T47D (cell line): ENCODE data around the gene CHST11.
"Not testable (repeated sequence)": the region's sequence is repeated elsewhere in the genome, so short reads cannot be mapped to it uniquely, and the experiment has no call there.

ENCODE experiments used
- DNase-seq, 2 experiments: peaks; one replicate each; pipeline versions ENCODE4 v3.0.0 to v3.0.0-alpha.2; 2011 to 2012; ENCODE audit warnings: low read depth in 1 of 2, low spot score in 1 of 2
- JUND ChIP-seq: IDR thresholded peaks from 2 replicates; pipeline ENCODE4 v1.6.1; 2012; ENCODE audit warnings: low read depth
- in situ Hi-C: cut with HindIII; loops from 2 replicates; pipeline ENCODE4 v1.10.0; 2016; ENCODE audit warnings: low sequenced_read_pairs, low pct_unique_long_range_greater_than_20kb

Gene CHST11

DNA sequence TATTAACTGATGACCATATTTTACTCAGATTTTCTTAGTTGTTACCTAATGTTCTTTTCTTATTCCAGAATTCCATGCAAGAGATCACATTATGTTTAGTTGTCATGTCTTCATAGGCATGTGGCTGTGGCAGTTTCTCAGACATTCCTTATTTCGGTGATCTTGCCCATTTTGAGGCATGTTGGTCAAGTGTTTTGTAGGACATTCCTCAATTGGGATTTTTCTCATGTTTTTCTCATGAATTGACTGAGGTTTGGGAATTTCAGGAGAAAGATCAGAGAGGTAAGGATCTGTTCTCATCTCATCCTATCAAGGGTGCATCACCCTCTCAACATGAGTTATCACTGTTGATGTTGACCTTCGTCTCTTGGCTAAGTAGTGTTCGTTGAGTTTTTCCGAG, 81.3 kb downstream of the CHST11 start:
- no peak for DNase-seq
- in situ Hi-C loops, result no loop called here
- no peak for TF ChIP-seq JUND

GRCh38 chr12:104538891-104539462, 82.2 kb downstream of the CHST11 start:
- in situ Hi-C loops, result no loop called here
- no peak for TF ChIP-seq JUND
- no peak for DNase-seq

DNA sequence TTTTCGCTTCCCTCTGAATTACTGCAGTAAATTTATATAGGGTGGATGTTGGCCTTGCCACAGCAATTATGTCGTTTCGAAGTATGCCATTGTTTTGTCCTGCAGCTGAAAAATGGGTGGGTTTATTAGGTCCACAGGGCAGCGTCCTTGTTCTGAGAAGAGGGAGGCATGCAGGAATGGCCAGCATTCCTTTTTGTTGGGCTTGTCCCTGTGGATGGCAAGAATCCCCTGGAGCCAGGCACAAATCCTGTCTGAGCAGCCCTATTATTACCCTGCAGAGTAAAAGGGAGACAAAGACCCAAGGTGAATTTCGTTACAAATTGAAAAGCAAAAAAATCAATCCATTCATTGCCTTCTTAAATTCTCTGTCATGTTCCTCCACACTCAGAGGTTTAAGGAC, 88.1 kb downstream of the CHST11 start:
- DNase-seq, result no peak
- in situ Hi-C loops, result no loop called here
- TF ChIP-seq JUND, result no peak

GRCh38 chr12:104546575-104546974, 89.8 kb downstream of the CHST11 start:
- TF ChIP-seq JUND, result no peak
- in situ Hi-C loops, result no loop called here
- DNase-seq, result no peak

GRCh38 chr12:104547235-104547634, 90.5 kb downstream of the CHST11 start:
- DNase-seq, result no peak
- in situ Hi-C loops, result no loop called here
- no peak for TF ChIP-seq JUND

DNA sequence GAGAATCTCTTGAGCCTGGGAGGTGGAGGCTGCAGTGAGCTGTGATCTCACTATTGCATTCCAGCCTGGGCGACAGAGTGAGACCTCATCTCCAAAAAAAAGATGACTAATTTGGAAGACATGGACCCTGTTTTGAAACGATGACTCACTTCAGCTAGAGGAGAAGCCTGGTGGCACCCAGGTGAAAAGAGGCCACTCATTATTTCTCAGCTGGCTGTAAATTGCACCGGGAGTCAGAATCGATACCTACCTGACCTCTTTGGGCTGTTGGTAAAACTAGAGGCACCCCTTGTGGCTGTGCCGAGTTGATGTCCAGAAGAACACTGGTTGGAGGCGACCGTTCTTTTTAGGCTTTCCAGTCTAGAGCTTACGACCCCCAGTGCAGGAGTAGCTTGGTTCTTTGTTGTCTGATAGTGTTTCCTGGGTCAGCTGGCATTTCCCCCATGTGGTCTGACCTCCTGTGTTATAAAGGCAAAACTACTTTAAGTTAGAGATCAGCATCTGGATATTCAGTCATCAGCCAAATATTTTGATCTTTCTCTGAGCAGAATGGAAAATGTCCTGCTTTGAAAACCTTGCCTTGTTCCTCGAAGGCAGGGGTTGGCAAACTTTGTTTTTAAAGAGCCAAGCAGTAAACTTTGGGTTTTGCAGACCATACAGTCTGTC, 93.2 kb downstream of the CHST11 start:
- TF ChIP-seq JUND, result no peak
- no peak for DNase-seq
- in situ Hi-C loops, result no loop called here

DNA sequence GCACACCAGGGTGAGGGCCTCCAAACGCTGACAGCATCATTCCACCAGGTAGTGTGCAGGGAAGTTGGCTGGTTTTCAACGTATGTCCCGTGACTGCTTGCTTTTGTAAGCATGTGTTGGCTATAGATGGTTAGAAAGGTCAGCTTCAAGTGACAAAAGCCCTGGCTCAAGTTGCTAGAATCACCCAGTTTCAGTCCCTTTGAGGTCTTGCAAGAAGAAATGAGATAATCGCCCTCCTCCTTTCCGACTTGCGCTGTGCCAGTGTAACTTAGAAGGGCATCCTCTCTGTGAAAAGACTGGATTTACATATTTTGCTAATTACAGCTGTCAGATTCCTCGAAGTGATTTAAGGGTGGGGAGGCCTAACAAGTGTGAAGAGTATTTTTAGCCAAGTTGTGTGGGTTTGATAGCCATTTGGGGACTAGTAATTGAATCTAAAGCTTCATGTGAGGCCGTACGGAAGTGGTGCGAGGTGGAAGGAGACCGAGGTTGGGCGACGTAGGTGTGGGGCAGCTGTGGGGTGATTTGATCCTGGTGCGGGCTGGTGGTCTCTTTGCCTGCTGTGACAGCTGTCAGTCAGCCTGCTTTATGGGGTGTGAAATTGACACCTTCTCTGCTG, 94.7 kb downstream of the CHST11 start:
- DNase-seq, result no peak
- in situ Hi-C loops, result no loop called here
- TF ChIP-seq JUND, result no peak

DNA sequence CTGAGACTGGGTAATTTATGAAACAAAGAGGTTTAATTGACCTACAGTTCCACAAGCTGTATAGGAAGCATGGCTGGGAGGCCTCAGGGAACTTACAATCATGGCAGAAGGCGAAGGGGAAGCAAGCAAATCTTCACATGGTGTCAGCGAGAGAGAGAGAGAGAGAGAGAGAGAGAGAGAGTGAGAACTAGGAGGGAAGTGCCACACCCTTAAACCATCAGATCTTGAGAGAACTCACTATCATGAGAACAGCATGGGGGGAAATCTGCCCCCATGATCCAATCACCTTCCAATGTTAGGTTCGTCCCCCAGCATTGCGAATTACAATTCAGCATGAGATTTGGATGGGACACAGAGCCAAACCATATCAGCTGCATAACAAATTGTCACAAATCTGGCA, 96.7 kb downstream of the CHST11 start:
- DNase-seq, result no peak
- in situ Hi-C loops, result no loop called here
- no peak for TF ChIP-seq JUND

GRCh38 chr12:104555648-104556047, 98.9 kb downstream of the CHST11 start:
- DNase-seq, result peak in 1 of 2 experiments; percentile 16
- in situ Hi-C loops, result no loop called here

DNA sequence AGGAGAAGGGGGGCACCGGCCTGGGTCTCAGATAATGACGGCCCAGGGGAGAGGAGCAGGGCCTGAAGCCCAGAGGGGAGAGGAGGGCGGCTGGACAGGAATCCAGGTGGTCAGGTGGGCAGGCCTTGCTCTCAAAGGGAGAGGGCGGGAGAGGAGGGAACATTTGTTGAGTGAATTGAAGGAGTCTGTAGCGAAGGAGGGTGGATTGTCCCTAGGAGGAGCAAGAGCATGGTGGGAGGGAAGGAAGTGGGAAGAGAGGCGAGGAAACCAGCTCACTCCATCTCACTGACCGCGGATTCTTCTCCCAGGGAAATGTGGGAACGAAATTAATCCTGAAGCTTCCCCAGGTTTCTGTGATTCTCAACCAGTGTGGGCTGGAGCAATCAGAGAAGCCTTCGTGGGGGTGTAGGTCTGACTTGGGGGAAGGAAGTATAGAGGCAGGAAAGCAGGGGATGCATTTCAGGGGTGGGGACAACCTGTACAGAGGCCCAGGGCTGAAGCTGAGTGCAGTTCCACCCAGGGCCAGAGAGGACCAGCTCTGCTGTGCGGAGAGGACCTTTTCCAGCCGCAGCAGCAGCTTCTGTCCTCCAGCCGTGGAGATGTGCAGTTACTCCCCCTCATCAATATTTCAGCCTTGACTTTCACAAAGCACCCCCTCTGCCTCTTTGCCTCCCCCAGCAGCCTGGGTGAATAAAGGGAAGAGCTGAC, 100.9 kb downstream of the CHST11 start:
- no peak for TF ChIP-seq JUND
- in situ Hi-C loops, result no loop called here
- no peak for DNase-seq

More at GRCh38 chr12:104555648-104556047, 98.9 kb downstream of the CHST11 start:
- no peak for TF ChIP-seq JUND

GRCh38 chr12:104560881-104561280, 104.1 kb downstream of the CHST11 start:
- TF ChIP-seq JUND, result no peak

DNA sequence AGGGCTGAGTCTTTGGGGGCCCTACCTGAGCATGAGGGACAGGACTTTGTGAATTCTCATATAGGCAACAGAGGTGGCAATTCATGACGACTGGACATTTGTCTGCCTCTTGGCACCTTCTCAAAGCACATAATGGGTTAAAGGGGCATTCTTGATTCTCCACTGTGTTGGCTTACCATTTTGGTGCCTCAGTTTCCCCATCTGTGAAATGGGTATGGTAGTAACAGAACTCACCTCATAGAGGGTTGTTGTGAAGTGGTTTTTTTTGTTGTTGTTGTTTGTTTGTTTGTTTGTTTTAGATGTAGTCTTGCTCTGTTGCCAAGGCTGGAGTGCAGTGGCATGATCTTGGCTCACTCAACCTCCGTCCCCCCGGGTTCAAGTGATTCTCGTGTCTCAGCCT, 106.0 kb downstream of the CHST11 start:
- no peak for TF ChIP-seq JUND
- no peak for DNase-seq
- in situ Hi-C loops, result no loop called here

More at GRCh38 chr12:104560881-104561280, 104.1 kb downstream of the CHST11 start:
- no peak for DNase-seq
- in situ Hi-C loops, result no loop called here

DNA sequence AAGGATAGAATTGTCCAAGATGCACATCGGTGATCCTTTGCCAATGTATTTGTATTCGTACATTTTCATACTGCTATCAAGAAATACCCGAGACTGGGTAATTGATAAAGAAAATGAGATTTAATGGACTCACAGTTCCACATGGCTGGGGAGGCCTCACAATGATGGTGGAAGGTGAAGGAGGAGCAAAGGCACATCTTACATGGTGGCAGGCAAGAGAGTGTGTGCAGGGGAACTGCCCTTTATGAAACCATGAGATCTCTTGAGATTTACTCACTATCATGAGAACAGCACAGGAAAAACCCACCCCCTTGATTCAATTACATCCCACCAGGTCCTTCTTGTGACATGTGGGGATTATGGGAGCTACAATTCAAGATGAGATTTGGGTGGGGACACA, 107.9 kb downstream of the CHST11 start:
- DNase-seq, in situ Hi-C loops: not testable (repeated sequence)
